Activated naive CD4-positive, alpha-beta T cell treated with anti-CD3 and anti-CD28 coated beads for 36 hours (primary cell): ENCODE results near the gene MFNG. TPM values are rescaled to one million over a fixed set of nuclear protein-coding genes. Genes with fewer than 3 reads are reported as not detected.

Experiments
- CTCF ChIA-PET: fragments of 350-600 bp; sonication (Branson Sonifier 250); formaldehyde crosslinking; loops from one replicate; lab custom pipeline; 2021; ENCODE audit warnings: antibody characterized with exemption; lab: Charles Lee
- DNase-seq: peaks from one replicate; pipeline ENCODE4 v3.0.0-alpha.2; 2020
- H3K27ac Mint-ChIP-seq: one replicate; pipeline ENCODE4 v1.8.0; 2021; ENCODE audit warnings: mild to moderate bottlenecking, mixed read lengths
- H3K27me3 Mint-ChIP-seq: one replicate; pipeline ENCODE4 v1.8.0; 2021; ENCODE audit warnings: low read depth, mixed read lengths
- H3K36me3 Mint-ChIP-seq: one replicate; pipeline ENCODE4 v1.8.0; 2021; ENCODE audit warnings: low read depth, mixed read lengths
- H3K4me1 Mint-ChIP-seq: one replicate; pipeline ENCODE4 v1.8.0; 2021; ENCODE audit warnings: low read depth, mixed read lengths
- H3K4me3 Mint-ChIP-seq: one replicate; pipeline ENCODE4 v1.8.0; 2021; ENCODE audit warnings: mild to moderate bottlenecking, moderate library complexity, mixed read lengths
- H3K9me3 Mint-ChIP-seq: one replicate; pipeline ENCODE4 v1.8.0; 2021; ENCODE audit warnings: mixed read lengths
- intact Hi-C: fragments of 100-400 bp; cut with micrococcal nuclease; formaldehyde crosslinking; loops from one replicate; pipeline ENCODE4 v1.15.1; 2023
- total RNA-seq, 2 experiments: library from RNA; stranded (reverse); gene quantifications; one replicate each; pipeline ENCODE4 v1.2.3, GENCODE V29; 2021

The MFNG gene
- total RNA-seq, 2 experiments from 2014 or later = 83.1 to 90.9 TPM

DNA sequence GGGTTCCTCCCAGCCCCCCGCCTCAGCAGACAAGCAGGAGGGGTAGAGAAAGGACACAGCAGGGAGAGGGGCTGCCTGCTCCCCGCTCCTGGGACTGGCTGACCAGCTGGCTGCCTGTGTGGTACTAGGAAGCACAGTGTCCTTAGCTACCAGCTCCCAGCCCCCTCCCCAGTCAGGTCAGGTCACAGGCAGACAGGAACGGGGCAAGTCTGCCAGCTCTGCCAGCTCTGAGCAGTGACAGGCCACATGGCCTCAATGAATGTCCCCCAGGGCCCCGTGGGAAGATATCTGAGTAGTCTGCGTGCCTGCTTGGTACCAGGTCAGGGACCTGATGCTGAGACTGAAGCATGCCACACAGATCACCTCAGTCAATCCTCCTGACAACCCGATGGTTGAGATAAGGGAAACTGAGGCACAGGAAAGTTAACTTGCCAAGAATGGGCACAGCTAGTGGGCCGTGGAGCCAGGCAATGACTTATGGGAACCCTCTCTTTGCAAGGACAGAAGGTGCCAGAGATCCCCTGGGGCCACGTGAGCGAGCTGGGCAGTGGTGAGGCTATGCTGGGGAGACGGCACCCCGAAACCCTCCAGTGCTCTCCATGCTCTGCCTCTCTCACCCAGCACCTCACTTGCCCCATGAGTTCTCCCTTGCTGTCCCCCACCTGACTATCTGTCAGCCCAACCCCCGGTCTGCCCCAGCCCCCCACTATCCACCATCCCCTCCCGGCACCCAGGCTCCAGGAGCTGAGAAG lies 13.8 kb upstream of the MFNG start:
- Mint-ChIP-seq H3K4me1 (peaks cover 18% of the 10 kb centered on the region), H3K4me3 (no peak overlapping the region), H3K9me3 (no peaks in the 10 kb centered on the region), H3K27me3 (no peaks in the 10 kb centered on the region), H3K27ac (no peak overlapping the region), H3K36me3 (no peaks in the 10 kb centered on the region)
- no peak for DNase-seq
- CTCF ChIA-PET = interaction anchor here (1.0 to 4.4 kb wide), 4 partner anchors 9 to 33 kb away, joined by 3 to 30 read pairs (median 8); no protein-coding TSS in a partner anchor
- intact Hi-C loops = loop anchor here (2.0 kb wide), 1 partner anchor 27 kb away; no protein-coding TSS in a partner anchor

DNA sequence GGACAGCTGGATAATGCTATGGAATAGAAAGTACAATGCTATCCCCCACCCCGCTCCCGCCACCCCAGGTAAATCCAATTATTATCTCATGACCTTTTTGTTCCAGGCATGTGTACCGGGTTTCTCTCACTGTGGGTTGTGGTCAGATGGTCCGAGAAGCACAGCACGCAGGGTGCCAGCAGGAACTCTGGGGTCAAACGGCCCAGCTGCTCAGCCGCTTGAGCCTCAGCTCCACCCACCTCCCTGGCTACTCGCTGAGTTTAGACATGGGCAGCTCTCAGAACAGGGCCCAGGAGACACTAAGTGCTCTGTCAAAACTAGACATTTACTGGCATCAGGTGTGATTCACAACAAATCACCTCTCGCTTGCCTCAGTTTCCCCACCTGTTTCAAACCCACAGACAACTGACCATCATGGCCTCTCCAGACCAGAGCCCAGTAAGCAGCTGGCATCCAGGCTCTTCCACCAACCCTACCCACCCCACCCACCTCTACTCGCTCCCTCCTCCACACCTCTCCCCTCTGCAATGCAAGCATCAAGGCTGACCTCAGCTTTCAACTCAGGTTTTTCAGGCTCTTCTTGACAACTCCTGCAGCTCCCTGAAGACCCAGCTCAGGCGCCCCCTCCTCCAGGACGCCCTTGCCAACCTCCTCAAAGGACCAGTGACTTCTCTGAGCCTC lies 13.0 kb upstream of the MFNG start:
- Mint-ChIP-seq H3K4me3 (no peak overlapping the region), H3K36me3 (no peaks in the 10 kb centered on the region), H3K9me3 (no peaks in the 10 kb centered on the region), H3K27me3 (no peaks in the 10 kb centered on the region), H3K27ac (no peak overlapping the region), H3K4me1 (peaks cover 18% of the 10 kb centered on the region)
- intact Hi-C loops = no loop called here
- CTCF ChIA-PET = interaction anchor here (0.9 to 4.4 kb wide), 5 partner anchors 8 to 66 kb away, joined by 3 to 30 read pairs (median 7); no protein-coding TSS in a partner anchor
- DNase-seq = no peak

GRCh38 chr22:37498289-37498909 lies 12.2 kb upstream of the MFNG start:
- H3K36me3 Mint-ChIP-seq = no peaks in the 10 kb centered on the region
- DNase-seq = peak; percentile 74
- H3K9me3 Mint-ChIP-seq = no peaks in the 10 kb centered on the region
- peaks cover 21% of the 10 kb centered on the region for H3K4me1 Mint-ChIP-seq
- CTCF ChIA-PET = interaction anchor here (0.6 to 4.4 kb wide), 8 partner anchors 8 to 94 kb away, joined by 3 to 30 read pairs (median 4); partner anchors contain the start of gene MFNG
- H3K27ac Mint-ChIP-seq = no peak overlapping the region
- H3K4me3 Mint-ChIP-seq = no peak overlapping the region
- H3K27me3 Mint-ChIP-seq = no peaks in the 10 kb centered on the region
- intact Hi-C loops = no loop called here

DNA sequence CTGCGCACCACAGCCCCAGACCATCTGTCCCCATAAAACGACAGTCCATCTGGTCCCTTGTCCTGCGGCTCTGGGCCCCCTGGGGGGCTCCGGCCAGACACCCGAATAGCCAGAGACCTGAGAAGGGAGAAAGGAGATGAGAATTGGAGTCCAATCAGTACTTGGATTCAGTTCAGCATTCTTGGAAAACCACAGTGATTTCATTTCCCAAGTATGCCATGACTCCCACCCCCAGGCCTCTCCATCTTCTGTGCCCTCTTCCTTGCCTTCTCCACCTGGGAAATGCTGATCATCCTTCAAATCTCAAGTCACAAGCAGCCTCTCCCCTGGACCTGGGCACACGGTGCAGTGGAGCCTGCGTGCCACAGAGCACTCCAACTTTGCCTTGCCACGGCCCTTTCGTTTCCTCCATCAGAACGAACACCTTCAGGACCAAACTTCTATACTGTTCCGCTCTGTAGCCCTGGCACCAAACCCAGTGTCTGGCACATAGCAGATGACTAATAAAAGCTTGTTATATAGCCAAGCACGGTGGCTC lies 10.9 kb upstream of the MFNG start:
- Mint-ChIP-seq H3K4me1 (peaks cover 23% of the 10 kb centered on the region), H3K27ac (no peak overlapping the region), H3K4me3 (no peak overlapping the region), H3K36me3 (no peaks in the 10 kb centered on the region), H3K27me3 (no peaks in the 10 kb centered on the region), H3K9me3 (no peaks in the 10 kb centered on the region)
- intact Hi-C loops = no loop called here
- CTCF ChIA-PET = interaction anchor here (0.8 to 4.4 kb wide), 5 partner anchors 9 to 95 kb away, joined by 3 to 30 read pairs (median 3); partner anchors contain the start of gene MFNG
- no peak for DNase-seq

DNA sequence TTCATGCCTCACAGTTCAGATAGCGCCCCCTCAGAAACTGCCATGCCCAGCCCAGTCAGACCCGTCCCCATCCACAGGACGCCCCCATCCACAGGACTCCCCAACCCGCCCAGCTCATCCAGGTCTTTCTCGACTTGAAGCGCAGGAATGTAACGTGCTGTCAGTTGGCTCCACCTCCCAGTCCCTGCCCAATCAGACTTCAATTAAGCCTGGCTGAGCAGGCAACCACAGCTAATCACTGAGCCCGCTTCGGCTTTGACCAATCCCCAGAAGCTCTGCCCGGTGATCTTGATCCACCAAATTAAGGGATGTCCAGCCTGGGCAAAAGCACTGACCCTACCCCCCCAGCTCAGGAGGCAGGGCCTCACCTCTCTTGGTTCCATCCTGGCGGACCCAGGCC lies 10.5 kb upstream of the MFNG start:
- CTCF ChIA-PET = interaction anchor here (0.7 to 4.4 kb wide), 4 partner anchors 10 to 85 kb away, joined by 3 to 30 read pairs (median 6); partner anchors contain the start of gene MFNG
- Mint-ChIP-seq H3K9me3 (no peaks in the 10 kb centered on the region), H3K27ac (no peak overlapping the region), H3K36me3 (no peaks in the 10 kb centered on the region), H3K27me3 (no peaks in the 10 kb centered on the region), H3K4me3 (no peak overlapping the region), H3K4me1 (peaks cover 20% of the 10 kb centered on the region)
- DNase-seq = no peak
- intact Hi-C loops = no loop called here

- peaks cover 33% of the 10 kb centered on the region for H3K4me1 Mint-ChIP-seq
- DNase-seq = no peak
- H3K27me3 Mint-ChIP-seq = no peaks in the 10 kb centered on the region
- no peak overlapping the region for H3K4me3 Mint-ChIP-seq
- H3K9me3 Mint-ChIP-seq = no peaks in the 10 kb centered on the region
- intact Hi-C loops = loop anchor here (2.0 kb wide), 1 partner anchor 177 kb away; no protein-coding TSS in a partner anchor
- CTCF ChIA-PET = interaction anchor here (0.8 to 2.1 kb wide), 3 partner anchors 12 to 176 kb away, joined by 3 to 7 read pairs (median 7); no protein-coding TSS in a partner anchor
- H3K36me3 Mint-ChIP-seq = no peaks in the 10 kb centered on the region
- no peak overlapping the region for H3K27ac Mint-ChIP-seq
These were observed 7.8 kb upstream of the MFNG start for GRCh38 chr22:37493979-37494378.

DNA sequence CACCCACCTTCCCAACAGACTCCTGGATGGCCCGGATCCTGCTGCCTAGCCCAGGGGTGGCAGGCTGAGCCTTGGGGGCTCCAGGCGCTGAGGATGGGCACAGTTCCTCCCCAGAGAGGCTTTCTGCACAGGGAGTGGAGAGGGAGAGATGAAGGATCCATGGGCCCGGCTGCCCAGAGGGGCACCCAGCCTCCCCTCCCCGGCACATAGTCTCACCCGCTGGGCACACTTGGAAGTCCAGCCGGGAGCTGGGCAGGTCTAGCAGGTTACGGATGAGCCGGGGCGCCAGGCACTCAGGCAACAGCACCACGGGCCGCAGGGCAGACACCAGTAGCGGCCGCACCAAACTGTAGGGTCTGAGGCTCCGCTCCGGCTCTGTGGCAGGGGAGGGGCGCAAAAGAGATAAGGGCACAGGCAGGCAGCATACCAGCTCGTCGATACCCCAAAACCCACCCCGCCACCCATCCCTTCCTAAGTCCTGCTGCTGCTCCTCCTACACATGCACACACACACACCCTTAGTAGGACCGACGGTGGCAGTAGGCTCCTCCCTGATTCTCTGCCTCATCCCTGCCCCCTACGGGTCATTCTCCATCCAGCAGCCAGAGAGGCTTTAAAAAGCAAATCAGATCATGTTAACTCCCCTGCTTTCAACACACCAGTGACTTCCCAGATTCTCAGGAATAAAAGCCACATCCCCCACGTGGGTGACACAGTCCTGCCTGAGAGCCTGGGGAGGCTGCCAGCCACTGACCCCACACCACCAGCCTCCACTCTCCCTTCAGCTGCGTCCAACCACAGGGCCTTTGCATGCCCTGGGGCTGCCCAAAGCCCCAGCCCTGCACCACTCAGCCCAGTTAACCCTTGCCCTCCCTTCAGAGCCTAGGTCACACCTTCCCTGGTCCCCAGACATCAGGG lies 6.5 kb upstream of the MFNG start:
- H3K36me3 Mint-ChIP-seq = no peaks in the 10 kb centered on the region
- H3K9me3 Mint-ChIP-seq = no peaks in the 10 kb centered on the region
- H3K27me3 Mint-ChIP-seq = no peaks in the 10 kb centered on the region
- peaks cover 43% of the 10 kb centered on the region for H3K4me1 Mint-ChIP-seq
- CTCF ChIA-PET = interaction anchor here (0.6 to 2.1 kb wide), 6 partner anchors 20 to 100 kb away, joined by 3 to 7 read pairs (median 3); no protein-coding TSS in a partner anchor
- peak; percentile 75 for DNase-seq
- no peak overlapping the region for H3K27ac Mint-ChIP-seq
- intact Hi-C loops = loop anchor here (2.0 kb wide), 1 partner anchor 176 kb away; no protein-coding TSS in a partner anchor
- no peak overlapping the region for H3K4me3 Mint-ChIP-seq

DNA sequence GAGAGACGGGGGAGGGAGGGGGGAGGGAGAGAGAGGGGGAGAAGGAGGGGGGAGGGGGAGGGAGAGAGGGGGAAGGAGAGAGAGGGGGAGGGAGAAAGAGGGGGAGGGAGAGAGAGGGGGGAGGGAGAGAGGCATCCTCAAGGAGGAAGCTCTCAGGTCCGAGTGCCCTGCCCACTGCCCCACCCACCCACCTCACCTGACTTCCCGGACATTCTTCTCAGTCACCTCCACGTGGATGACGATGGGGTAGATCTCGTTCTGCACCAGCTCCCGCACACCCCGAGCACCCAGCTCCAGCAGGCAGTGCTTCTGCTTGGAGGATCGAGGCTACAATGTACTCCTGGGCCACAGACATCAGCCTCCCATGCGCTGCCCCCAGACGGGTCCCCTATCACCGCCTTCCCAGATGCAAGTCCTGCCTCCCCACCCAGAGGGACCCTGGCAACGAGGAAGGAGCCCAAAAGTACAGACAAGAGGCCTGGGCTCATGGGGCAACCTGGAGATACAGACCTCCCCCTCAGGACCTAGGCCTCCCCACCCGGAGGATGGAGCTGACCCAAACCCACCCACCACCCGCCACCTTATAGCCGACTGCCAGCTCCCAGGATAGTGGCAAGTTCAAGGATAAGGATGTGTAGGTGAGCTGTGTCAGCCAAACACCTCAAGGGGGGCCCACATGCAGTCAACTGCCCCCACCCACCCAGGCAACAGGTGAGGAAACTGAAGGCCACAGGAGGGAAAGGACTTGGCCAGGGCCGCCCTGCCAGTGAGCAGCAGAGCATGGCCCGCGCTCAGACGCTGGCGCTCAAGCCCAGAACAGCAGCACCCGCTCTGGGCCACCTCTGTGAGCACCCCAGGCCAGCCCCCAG lies 5.6 kb upstream of the MFNG start:
- Mint-ChIP-seq H3K4me1 (peaks cover 52% of the 10 kb centered on the region), H3K27ac (no peak overlapping the region), H3K4me3 (no peak overlapping the region), H3K36me3 (no peaks in the 10 kb centered on the region), H3K9me3 (no peaks in the 10 kb centered on the region), H3K27me3 (no peaks in the 10 kb centered on the region)
- intact Hi-C loops = loop anchor here (2.0 kb wide), 1 partner anchor 175 kb away; no protein-coding TSS in a partner anchor
- no peak for DNase-seq
- CTCF ChIA-PET = interaction anchor here (1.2 to 2.1 kb wide), 5 partner anchors 8 to 100 kb away, joined by 3 to 7 read pairs (median 3); no protein-coding TSS in a partner anchor

DNA sequence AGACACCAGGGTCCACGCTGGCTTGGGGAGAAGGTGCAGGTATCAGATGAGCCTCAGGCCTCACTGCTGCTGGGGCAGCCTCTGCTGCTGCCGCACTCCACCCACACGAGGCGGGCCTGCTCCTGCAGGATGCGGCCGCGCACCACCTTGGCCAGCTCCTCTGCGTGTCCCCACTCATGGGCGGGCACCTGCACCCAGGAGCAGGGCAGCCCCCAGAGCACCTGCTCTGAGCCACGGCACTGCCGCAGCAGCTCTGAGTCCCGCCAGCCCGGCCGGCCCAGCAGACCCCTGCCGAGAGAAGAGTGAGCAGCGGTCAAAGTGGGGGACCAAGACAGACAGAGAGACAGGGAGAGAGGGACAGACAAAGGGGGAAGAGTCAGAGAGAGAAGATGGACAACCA lies 4.9 kb upstream of the MFNG start:
- Mint-ChIP-seq H3K27ac (no peak overlapping the region), H3K36me3 (no peaks in the 10 kb centered on the region), H3K27me3 (no peaks in the 10 kb centered on the region), H3K4me1 (peaks cover 57% of the 10 kb centered on the region), H3K9me3 (no peaks in the 10 kb centered on the region), H3K4me3 (no peak overlapping the region)
- CTCF ChIA-PET = interaction anchor here (1.2 to 1.4 kb wide), 3 partner anchors 9 to 68 kb away, joined by 3 to 4 read pairs (median 3); no protein-coding TSS in a partner anchor
- intact Hi-C loops = no loop called here
- no peak for DNase-seq

DNA sequence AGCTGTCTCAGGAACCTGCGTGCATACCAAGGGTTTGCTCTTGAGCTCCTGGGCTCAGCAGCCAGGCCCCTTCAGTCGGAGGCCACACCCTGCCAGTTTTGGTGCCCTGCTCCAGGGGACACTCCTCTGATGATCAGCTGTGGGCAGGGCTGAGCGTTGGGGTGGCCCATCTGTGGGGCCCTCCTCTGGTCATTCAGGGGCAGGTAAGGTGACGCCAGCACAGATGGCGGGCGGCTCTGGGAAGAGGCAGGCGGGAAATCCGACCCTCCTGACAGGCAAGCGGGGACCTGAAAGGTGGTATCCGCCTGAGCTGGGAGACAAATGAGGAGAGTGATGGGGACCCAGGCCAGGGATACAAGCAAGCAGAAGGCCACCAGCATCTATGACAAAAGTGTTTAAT lies 3.8 kb upstream of the MFNG start:
- Mint-ChIP-seq H3K9me3 (no peaks in the 10 kb centered on the region), H3K36me3 (peaks cover 2% of the 10 kb centered on the region), H3K27ac (no peak overlapping the region), H3K4me3 (no peak overlapping the region), H3K27me3 (no peaks in the 10 kb centered on the region), H3K4me1 (peaks cover 57% of the 10 kb centered on the region)
- CTCF ChIA-PET = interaction anchor here (1.0 to 1.6 kb wide), 3 partner anchors 9 to 71 kb away, joined by 3 to 10 read pairs (median 4); no protein-coding TSS in a partner anchor
- intact Hi-C loops = no loop called here
- no peak for DNase-seq
